Nephron (organoid): Measurements from ENCODE around the gene MEST.

Source experiments
- H3K27ac Mint-ChIP-seq, 3 experiments: 2 replicates each; pipeline ENCODE4 v1.8.0; 2020; ENCODE audit warnings: mixed read lengths in 3 of 3, mild to moderate bottlenecking in 2 of 3, moderate library complexity in 1 of 3
- H3K27me3 Mint-ChIP-seq: 2 replicates; pipeline ENCODE4 v1.8.0; 2021; ENCODE audit warnings: low read depth, mild to moderate bottlenecking, moderate library complexity, mixed read lengths
- H3K36me3 Mint-ChIP-seq: 2 replicates; pipeline ENCODE4 v1.8.0; 2020; ENCODE audit warnings: low read depth, mixed read lengths
- H3K4me1 Mint-ChIP-seq: 2 replicates; pipeline ENCODE4 v1.8.0; 2020; ENCODE audit warnings: mixed read lengths
- H3K4me3 Mint-ChIP-seq, 3 experiments: 2 replicates each; pipeline ENCODE4 v1.8.0; 2020; ENCODE audit warnings: mild to moderate bottlenecking in 3 of 3, mixed read lengths in 3 of 3, moderate library complexity in 2 of 3
- H3K9me3 Mint-ChIP-seq: 2 replicates; pipeline ENCODE4 v1.8.0; 2020; ENCODE audit warnings: mixed read lengths
- CTCF ChIP-seq, 3 experiments: fragments of 200-600 bp; sonication (generic); IDR thresholded peaks; one replicate each; pipeline ENCODE4 v1.5.0; 2021; ENCODE audit warnings: antibody characterized with exemption in 3 of 3; ENCODE audit not compliant: unreplicated experiment in 3 of 3

MEST gene

GRCh38 chr7:130492523-130493274 lies 814 bp downstream of the MEST start:
- Mint-ChIP-seq H3K9me3 (peaks cover 3% of the 10 kb centered on the region), H3K27ac (peak overlapping the region; percentile 83 to 93 (median 91)), H3K27me3 (no peaks in the 10 kb centered on the region), H3K4me3 (peak overlapping the region; percentile 97 to 98 (median 97)), H3K4me1 (peaks cover 71% of the 10 kb centered on the region), H3K36me3 (peaks cover 48% of the 10 kb centered on the region)
- no peak for TF ChIP-seq CTCF (IDR thresholded peaks at IDR 0.05; ENCODE audit: unreplicated experiment in 3 of 3)

GRCh38 chr7:130493275-130493873 lies 1.5 kb downstream of the MEST start:
- no peaks in the 10 kb centered on the region for H3K27me3 Mint-ChIP-seq
- peak overlapping the region; percentile 97 to 98 (median 97) for H3K4me3 Mint-ChIP-seq
- H3K4me1 Mint-ChIP-seq, result peaks cover 72% of the 10 kb centered on the region
- peaks cover 3% of the 10 kb centered on the region for H3K9me3 Mint-ChIP-seq
- no peak for TF ChIP-seq CTCF (IDR thresholded peaks at IDR 0.05; ENCODE audit: unreplicated experiment in 3 of 3)
- peaks cover 54% of the 10 kb centered on the region for H3K36me3 Mint-ChIP-seq
- H3K27ac Mint-ChIP-seq, result peak overlapping the region; percentile 83 to 93 (median 91)

GRCh38 chr7:130494431-130494858 lies 2.6 kb downstream of the MEST start:
- H3K27me3 Mint-ChIP-seq, result no peaks in the 10 kb centered on the region
- H3K9me3 Mint-ChIP-seq, result peaks cover 3% of the 10 kb centered on the region
- H3K36me3 Mint-ChIP-seq, result peaks cover 65% of the 10 kb centered on the region
- H3K4me1 Mint-ChIP-seq, result peaks cover 65% of the 10 kb centered on the region
- TF ChIP-seq CTCF (IDR thresholded peaks at IDR 0.05; ENCODE audit: unreplicated experiment in 3 of 3), result no peak
- peak overlapping the region; percentile 83 to 93 (median 91) for H3K27ac Mint-ChIP-seq
- peak overlapping the region; percentile 97 to 98 (median 97) for H3K4me3 Mint-ChIP-seq

GRCh38 chr7:130500463-130500862 lies 8.6 kb downstream of the MEST start:
- H3K9me3 Mint-ChIP-seq, result no peaks in the 10 kb centered on the region
- H3K27me3 Mint-ChIP-seq, result no peaks in the 10 kb centered on the region
- TF ChIP-seq CTCF (IDR thresholded peaks at IDR 0.05; ENCODE audit: unreplicated experiment in 3 of 3), result no peak

GRCh38 chr7:130500910-130501309 lies 9.0 kb downstream of the MEST start:
- Mint-ChIP-seq H3K4me1 (peaks cover 42% of the 10 kb centered on the region), H3K27ac (peak overlapping the region; percentile 42 to 76 (median 67)), H3K4me3 (no peak overlapping the region), H3K9me3 (no peaks in the 10 kb centered on the region), H3K36me3 (peaks cover 85% of the 10 kb centered on the region), H3K27me3 (no peaks in the 10 kb centered on the region)
- no peak for TF ChIP-seq CTCF (IDR thresholded peaks at IDR 0.05; ENCODE audit: unreplicated experiment in 3 of 3)

More at GRCh38 chr7:130500463-130500862, 8.6 kb downstream of the MEST start:
- Mint-ChIP-seq H3K4me1 (peaks cover 46% of the 10 kb centered on the region), H3K4me3 (no peak overlapping the region), H3K27ac (peak overlapping the region; percentile 42 to 76 (median 67)), H3K36me3 (peaks cover 90% of the 10 kb centered on the region)
